GM19239 (cell line): Measurements from ENCODE around the gene TRMT10A.
"Not testable (repeated sequence)": the region's sequence is repeated elsewhere in the genome, so short reads cannot be mapped to it uniquely, and the experiment has no call there.

Experiments used
- DNase-seq: peaks from one replicate; pipeline ENCODE4 v3.0.0; 2011; ENCODE audit warnings: low spot score; ENCODE audit not compliant: insufficient read length
- FAIRE-seq: peaks from 2 replicates; lab custom pipeline; 2011; peaks lifted over from hg19 to GRCh38; lab: Jason Lieb, UNC

The TRMT10A gene

GRCh38 chr4:99564921-99565320, 1.1 kb upstream of the TRMT10A start:
- FAIRE-seq: no peak
- DNase-seq: no peak

GRCh38 chr4:99552872-99553271, 11.0 kb downstream of the TRMT10A start:
- no peak for DNase-seq
- no peak for FAIRE-seq

DNA sequence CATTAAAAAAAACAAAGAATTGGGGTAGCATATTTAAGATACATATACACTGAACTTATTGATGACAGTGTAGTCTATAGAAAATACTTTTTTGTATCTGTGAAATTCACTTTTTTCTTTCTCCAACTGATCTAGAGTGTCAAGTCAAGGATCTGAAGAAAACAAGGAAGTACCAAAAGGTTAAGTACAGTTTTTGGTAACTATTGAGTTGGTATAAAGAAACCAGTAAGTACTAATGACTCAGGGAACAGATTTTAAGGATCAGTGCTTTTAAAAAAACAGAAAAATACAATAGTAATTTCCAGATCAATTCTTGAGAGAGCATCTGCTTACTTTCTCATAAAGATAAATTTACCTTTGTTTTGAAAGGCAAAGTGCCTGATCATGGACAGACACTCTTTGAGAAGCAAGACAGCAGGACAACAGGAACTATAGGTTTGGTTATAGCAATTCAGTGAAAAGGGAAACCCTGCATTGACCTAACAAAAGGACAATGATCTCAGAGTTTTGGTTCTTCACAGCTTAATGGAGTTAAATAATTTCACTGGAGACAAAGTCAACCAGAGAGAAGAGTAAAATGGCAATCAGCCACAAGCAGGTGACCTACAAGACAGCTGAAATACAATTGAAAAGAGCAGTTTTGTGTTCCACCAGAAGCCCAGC, 23.4 kb downstream of the TRMT10A start:
- peak; percentile 52 for FAIRE-seq
- DNase-seq: no peak

GRCh38 chr4:99537674-99538073, 26.2 kb downstream of the TRMT10A start:
- no peak for FAIRE-seq

DNA sequence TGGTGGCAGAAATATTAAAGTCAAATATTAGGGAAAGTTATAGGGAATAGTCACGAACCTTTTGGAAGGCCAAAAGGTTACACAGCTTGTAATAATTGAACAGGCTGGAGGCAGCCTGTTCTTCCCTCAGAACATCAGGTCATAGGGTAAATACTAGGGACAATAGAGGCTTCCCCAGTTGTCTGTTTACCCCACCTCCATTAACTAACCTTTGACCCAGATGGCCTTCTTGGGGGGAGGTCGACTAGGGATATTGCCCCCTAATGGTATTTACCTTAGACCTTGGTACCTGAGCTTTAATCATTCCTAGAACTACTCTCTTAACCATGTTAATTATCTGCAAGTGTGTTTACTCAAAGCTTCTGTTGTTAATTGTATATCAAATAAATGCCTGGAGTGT, 27.0 kb downstream of the TRMT10A start:
- FAIRE-seq (no peak), DNase-seq (no peak)

More at GRCh38 chr4:99537674-99538073, 26.2 kb downstream of the TRMT10A start:
- no peak for DNase-seq

- no peak for FAIRE-seq
Measured at GRCh38 chr4:99536271-99536670, 27.6 kb downstream of the TRMT10A start.

GRCh38 chr4:99534699-99535098, 29.1 kb downstream of the TRMT10A start:
- not testable (repeated sequence) for FAIRE-seq, DNase-seq

More at GRCh38 chr4:99536271-99536670, 27.6 kb downstream of the TRMT10A start:
- no peak for DNase-seq

- FAIRE-seq (no peak), DNase-seq (no peak)
Measured at GRCh38 chr4:99529956-99530355, 33.9 kb downstream of the TRMT10A start.

- DNase-seq: no peak
- no peak for FAIRE-seq
Measured at GRCh38 chr4:99529228-99529627, 34.6 kb downstream of the TRMT10A start.

GRCh38 chr4:99518601-99519295, 45.1 kb downstream of the TRMT10A start:
- FAIRE-seq (no peak), DNase-seq (no peak)

GRCh38 chr4:99510721-99511120, 53.1 kb downstream of the TRMT10A start, which contains the start of gene C4orf17:
Gene C4orf17, plus strand, starts transcription at chr4:99511021. Its CDS starts 2,061 bp downstream, at chr4:99513082.
- FAIRE-seq: no peak
- DNase-seq: no peak

DNA sequence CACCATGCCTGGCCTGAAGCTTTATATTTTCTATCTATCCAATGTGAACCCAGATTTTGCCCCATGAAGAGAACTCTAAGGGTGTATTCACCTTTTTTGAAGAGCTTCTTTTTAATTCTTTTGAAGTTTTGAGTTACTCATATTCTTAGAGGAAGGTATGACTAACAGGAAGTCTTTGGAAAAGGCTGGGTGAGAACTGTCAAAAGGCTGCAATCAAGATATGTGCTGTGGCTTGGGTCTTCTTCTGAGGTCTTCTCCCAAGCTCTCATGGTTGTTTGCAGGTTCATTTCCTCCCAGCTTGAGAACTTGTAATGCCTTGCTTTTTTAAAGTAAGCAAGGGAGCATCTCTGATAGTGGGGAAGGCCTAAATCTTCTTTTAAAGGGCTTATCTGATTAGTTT, 56.1 kb downstream of the TRMT10A start:
- DNase-seq (no peak), FAIRE-seq (no peak)

GRCh38 chr4:99507349-99507748, 56.5 kb downstream of the TRMT10A start:
- DNase-seq: no peak
- FAIRE-seq: no peak

- DNase-seq (no peak), FAIRE-seq (no peak)
Measured at GRCh38 chr4:99506781-99507180, 57.1 kb downstream of the TRMT10A start.

DNA sequence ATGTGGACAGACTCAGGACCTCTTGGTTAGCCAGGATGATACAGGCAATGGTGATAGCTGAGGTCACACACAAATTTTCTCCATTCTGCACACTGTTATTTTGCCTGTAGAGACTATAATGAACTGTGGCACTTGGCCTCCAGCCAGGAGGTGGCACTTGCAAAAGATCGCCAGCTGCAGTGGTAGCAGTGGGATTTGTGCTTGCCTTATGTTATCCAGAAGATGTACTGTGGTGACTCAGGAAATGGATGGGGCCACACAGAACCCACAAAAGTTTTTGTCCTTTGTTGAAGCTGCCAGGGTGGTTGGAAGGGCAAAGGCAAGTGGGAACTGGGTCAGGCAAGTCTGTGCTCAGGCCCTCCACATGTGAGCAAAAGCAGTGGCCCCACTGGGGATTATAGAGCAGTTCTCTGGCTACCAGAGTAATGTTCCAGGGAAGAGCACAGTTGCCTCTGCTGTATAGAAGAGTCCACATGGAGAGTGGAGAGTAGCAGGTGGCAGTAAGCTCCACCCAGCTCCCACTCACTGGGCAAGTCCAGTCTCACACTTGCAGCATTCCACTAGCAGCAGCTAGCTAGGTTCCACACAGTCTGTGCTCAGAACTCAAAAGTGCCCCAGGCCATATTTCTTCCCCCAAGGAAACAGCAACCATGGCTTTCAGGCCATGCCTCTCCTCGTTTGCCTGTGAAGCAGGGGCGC, 58.9 kb downstream of the TRMT10A start:
- FAIRE-seq (no peak), DNase-seq (no peak)
